Measurements from ENCODE around the gene COX10. TPM values are rescaled to one million over a fixed set of nuclear protein-coding genes. Genes with fewer than 3 reads are reported as not detected.

COX10 gene
- total RNA-seq, 1 donor from 2014 or later: 24.5 TPM

DNA sequence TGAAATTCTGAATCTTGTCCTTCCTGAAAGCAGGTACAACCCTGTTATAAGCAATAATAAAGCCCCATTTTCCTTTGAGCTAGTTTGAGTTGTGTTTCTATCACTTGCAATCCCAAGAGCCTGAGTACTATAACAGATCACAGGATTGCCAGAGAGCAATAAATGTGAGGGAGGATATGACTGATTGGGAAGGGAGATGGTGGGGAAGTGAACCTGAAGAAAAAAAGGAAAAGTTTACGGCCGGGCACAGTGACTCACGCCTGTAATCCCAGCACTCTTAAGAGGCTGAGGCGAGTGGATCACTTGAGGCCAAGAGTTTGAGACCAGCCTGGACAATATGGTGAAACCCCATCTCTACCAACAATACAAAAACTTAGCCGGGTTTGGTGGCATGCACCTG lies 80.4 kb downstream of the COX10 start:
- DNase-seq (ENCODE audit: extremely low spot score, unreplicated experiment): no peak
- TF ChIP-seq, protein P1, sequence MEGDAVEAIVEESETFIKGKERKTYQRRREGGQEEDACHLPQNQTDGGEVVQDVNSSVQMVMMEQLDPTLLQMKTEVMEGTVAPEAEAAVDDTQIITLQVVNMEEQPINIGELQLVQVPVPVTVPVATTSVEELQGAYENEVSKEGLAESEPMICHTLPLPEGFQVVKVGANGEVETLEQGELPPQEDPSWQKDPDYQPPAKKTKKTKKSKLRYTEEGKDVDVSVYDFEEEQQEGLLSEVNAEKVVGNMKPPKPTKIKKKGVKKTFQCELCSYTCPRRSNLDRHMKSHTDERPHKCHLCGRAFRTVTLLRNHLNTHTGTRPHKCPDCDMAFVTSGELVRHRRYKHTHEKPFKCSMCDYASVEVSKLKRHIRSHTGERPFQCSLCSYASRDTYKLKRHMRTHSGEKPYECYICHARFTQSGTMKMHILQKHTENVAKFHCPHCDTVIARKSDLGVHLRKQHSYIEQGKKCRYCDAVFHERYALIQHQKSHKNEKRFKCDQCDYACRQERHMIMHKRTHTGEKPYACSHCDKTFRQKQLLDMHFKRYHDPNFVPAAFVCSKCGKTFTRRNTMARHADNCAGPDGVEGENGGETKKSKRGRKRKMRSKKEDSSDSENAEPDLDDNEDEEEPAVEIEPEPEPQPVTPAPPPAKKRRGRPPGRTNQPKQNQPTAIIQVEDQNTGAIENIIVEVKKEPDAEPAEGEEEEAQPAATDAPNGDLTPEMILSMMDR (conservative IDR thresholded peaks at IDR 0.05): no peak
- H3K36me3 Mint-ChIP-seq: peaks cover 5% of the 10 kb centered on the region
- H3K4me1 Mint-ChIP-seq (ENCODE audit: unreplicated experiment): peaks cover 5% of the 10 kb centered on the region
- H3K4me3 Mint-ChIP-seq: no peak overlapping the region
- no peak overlapping the region for H3K27ac Mint-ChIP-seq
- H3K9me3 Mint-ChIP-seq: peaks cover 11% of the 10 kb centered on the region
- no peaks in the 10 kb centered on the region for H3K27me3 Mint-ChIP-seq

DNA sequence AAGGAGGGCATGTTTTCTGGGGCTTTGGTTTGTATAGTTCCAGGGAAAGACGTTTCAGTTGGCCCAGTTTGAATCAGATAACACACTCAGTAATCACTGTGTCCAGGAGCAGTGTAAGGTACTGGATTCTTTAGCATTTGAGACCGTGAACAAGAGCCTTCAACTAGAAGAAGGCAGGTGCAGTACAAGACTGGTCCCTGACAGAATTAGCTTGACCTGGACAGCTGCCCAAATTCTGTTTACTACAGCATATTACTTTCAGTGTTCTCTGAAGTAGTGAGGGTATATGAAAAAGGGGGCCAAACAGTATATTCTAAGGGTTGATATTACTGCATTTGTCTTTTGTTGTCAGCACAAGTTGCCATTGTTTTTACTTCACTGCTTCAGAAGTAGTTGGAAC lies 81.3 kb downstream of the COX10 start:
- TF ChIP-seq, protein P1 (conservative IDR thresholded peaks at IDR 0.05): no peak
- Mint-ChIP-seq H3K4me3 (no peak overlapping the region), H3K27ac (no peak overlapping the region), H3K36me3 (peaks cover 5% of the 10 kb centered on the region), H3K27me3 (no peaks in the 10 kb centered on the region), H3K9me3 (peaks cover 6% of the 10 kb centered on the region), H3K4me1 (ENCODE audit: unreplicated experiment) (peaks cover 5% of the 10 kb centered on the region)
- no peak for DNase-seq (ENCODE audit: extremely low spot score, unreplicated experiment)

DNA sequence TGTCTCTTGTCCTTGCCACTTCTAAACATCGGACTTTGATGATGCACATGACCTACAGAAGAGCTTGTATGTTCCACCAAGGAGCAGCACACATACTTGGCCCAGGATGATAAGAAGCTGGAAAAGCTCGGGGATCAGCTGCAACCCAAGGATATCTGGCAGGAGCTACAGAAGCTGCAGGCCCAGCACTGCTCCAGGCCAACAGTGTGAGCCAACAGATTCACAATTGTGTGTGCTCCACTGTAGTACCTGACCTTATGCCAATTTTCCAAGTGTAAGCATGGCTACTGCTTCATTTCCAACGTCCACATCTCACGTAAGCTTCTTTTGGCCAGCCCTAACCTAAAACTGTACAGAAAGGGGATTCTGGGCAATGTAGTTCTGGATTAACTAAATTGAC lies 83.4 kb downstream of the COX10 start:
- H3K4me1 Mint-ChIP-seq (ENCODE audit: unreplicated experiment): peaks cover 9% of the 10 kb centered on the region
- no peak for DNase-seq (ENCODE audit: extremely low spot score, unreplicated experiment)
- H3K27ac Mint-ChIP-seq: no peak overlapping the region
- H3K4me3 Mint-ChIP-seq: no peak overlapping the region
- H3K36me3 Mint-ChIP-seq: no peaks in the 10 kb centered on the region
- TF ChIP-seq, protein P1 (conservative IDR thresholded peaks at IDR 0.05): no peak
- no peaks in the 10 kb centered on the region for H3K27me3 Mint-ChIP-seq
- H3K9me3 Mint-ChIP-seq: peaks cover 4% of the 10 kb centered on the region

DNA sequence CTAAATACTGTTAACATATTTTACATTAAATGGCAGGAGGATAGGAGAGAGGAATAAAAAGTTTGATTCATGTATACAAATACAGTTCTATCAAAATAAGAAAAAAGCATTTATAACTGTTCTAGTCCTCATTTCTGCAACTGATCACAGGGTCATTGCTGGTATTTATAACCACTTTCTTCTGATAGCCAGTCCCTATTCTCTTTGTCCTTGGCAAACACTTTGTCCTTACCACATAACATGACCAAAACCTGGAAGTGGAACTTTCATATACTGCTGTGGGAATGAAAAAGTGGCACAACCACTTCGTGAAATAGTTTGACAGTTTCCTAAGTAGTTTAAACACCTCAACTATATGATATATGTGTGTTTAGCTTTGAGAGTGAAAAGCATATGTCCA lies 84.1 kb downstream of the COX10 start:
- peaks cover 5% of the 10 kb centered on the region for H3K4me1 Mint-ChIP-seq (ENCODE audit: unreplicated experiment)
- peaks cover 4% of the 10 kb centered on the region for H3K9me3 Mint-ChIP-seq
- no peak for DNase-seq (ENCODE audit: extremely low spot score, unreplicated experiment)
- H3K27me3 Mint-ChIP-seq: no peaks in the 10 kb centered on the region
- H3K36me3 Mint-ChIP-seq: no peaks in the 10 kb centered on the region
- no peak overlapping the region for H3K4me3 Mint-ChIP-seq
- TF ChIP-seq, protein P1 (conservative IDR thresholded peaks at IDR 0.05): no peak
- H3K27ac Mint-ChIP-seq: no peak overlapping the region

DNA sequence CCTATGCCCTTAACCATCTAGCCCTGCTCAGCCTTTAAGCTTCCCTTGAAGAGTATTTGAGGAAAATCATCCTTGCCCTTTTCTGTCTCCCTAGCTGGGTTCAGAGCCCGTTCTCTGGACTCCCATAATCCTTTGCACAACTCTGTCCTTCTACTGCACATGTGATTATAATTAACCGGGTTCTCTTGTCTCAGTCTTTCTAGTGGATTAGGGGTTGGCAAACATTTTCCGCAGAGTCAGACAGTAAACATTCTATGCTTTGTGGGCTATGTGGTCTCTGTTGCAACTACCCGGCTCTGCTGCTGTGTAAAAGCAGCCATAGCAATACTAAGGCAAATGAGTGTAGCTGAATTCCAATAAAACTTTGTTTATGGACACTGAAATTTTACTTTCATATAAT lies 87.4 kb downstream of the COX10 start:
- Mint-ChIP-seq H3K27ac (no peak overlapping the region), H3K36me3 (peaks cover 5% of the 10 kb centered on the region), H3K4me3 (no peak overlapping the region), H3K4me1 (ENCODE audit: unreplicated experiment) (peaks cover 5% of the 10 kb centered on the region), H3K27me3 (no peaks in the 10 kb centered on the region), H3K9me3 (peaks cover 4% of the 10 kb centered on the region)
- TF ChIP-seq, protein P1 (conservative IDR thresholded peaks at IDR 0.05): no peak
- no peak for DNase-seq (ENCODE audit: extremely low spot score, unreplicated experiment)

DNA sequence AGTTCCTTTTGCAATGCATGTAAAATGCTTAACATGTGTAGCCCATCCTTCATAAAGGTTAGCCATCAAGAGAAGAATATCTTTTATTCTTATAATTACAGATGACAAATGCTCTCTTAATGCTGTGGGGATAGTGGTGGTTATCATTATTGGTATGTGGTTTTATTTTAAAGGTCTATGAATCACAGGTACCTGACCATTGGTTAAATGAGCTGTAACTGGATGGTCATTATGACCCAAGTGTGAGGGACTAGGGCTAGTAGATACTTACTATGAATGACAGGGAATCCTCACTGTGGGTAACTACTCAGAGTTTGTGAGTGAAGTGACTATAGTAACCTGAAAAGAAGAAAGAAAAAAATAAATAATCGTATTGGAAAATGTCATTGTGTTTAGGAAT lies 88.5 kb downstream of the COX10 start:
- H3K4me3 Mint-ChIP-seq: no peak overlapping the region
- H3K27ac Mint-ChIP-seq: no peak overlapping the region
- H3K4me1 Mint-ChIP-seq (ENCODE audit: unreplicated experiment): peaks cover 5% of the 10 kb centered on the region
- TF ChIP-seq, protein P1 (conservative IDR thresholded peaks at IDR 0.05): no peak
- H3K9me3 Mint-ChIP-seq: peaks cover 4% of the 10 kb centered on the region
- no peak for DNase-seq (ENCODE audit: extremely low spot score, unreplicated experiment)
- no peaks in the 10 kb centered on the region for H3K27me3 Mint-ChIP-seq
- H3K36me3 Mint-ChIP-seq: peaks cover 7% of the 10 kb centered on the region

Measured in type B pancreatic cell (in vitro differentiated cells).